ENCODE data around the gene NEIL1. TPM values are rescaled to one million over a fixed set of nuclear protein-coding genes. Genes with fewer than 3 reads are reported as not detected.
"Not testable (repeated sequence)": the region's sequence is repeated elsewhere in the genome, so short reads cannot be mapped to it uniquely, and the experiment has no call there.

Gene NEIL1, protein sequence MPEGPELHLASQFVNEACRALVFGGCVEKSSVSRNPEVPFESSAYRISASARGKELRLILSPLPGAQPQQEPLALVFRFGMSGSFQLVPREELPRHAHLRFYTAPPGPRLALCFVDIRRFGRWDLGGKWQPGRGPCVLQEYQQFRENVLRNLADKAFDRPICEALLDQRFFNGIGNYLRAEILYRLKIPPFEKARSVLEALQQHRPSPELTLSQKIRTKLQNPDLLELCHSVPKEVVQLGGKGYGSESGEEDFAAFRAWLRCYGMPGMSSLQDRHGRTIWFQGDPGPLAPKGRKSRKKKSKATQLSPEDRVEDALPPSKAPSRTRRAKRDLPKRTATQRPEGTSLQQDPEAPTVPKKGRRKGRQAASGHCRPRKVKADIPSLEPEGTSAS
- total RNA-seq = 10 to 100 TPM in 5 of 6 donors, 1 to 10 TPM in 1; 9.1 to 26.5 (median 21.1) TPM
- polyA plus RNA-seq = 10 to 100 TPM; 71.0 to 97.5 TPM

DNA sequence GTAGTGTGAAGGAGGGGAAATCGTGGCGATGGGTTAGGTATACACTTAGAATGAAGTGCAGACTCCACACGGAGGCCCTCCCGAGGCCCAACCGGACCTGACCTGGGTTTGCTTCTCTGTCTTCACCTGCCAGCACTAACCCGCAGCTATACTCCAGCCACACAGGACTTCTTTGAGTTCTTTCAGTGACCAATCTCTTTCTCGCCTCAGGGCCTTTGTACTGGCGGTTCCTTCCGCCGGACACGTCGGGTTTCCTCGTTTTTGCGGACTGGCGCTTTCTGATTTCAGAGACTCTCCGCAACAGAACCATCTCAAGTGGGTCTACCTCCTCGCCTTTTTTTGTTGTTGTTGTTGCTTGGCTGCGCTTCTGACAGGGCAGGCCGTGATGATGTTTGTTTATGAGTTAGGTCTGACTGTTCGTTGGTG, at the start of gene NEIL1:
NEIL1 (plus strand) TSS at position 244 of the 426 bp plus-strand sequence. CDS start 1,867 bp downstream, outside the sequence.
- FAIRE-seq (no peak), DNase-seq (no peak), ATAC-seq (peak; percentile 4 to 11 (median 4))
- intact Hi-C loops (cut with DNase I) = no loop called here
- Histone ChIP-seq H3K27me3 (no peaks in the 10 kb centered on the region), H3K9me3 (no peaks in the 10 kb centered on the region), H3K4me3 (peak within 1 kb of the TSS; percentile 79 to 99 (median 88)), H3K4me1 (peaks cover 0 to 7% (median 0%) of the 10 kb centered on the region in 3 donors), H3K36me3 (no peaks in the 10 kb centered on the region), H3K27ac (peak within 1 kb of the TSS; percentile 53 to 66 (median 58))
- no peak for TF ChIP-seq CTCF (IDR thresholded peaks at IDR 0.05)
- 25 to 32% methylated on average over 20 of the region's 20 CpGs for WGBS, 2 donors

DNA sequence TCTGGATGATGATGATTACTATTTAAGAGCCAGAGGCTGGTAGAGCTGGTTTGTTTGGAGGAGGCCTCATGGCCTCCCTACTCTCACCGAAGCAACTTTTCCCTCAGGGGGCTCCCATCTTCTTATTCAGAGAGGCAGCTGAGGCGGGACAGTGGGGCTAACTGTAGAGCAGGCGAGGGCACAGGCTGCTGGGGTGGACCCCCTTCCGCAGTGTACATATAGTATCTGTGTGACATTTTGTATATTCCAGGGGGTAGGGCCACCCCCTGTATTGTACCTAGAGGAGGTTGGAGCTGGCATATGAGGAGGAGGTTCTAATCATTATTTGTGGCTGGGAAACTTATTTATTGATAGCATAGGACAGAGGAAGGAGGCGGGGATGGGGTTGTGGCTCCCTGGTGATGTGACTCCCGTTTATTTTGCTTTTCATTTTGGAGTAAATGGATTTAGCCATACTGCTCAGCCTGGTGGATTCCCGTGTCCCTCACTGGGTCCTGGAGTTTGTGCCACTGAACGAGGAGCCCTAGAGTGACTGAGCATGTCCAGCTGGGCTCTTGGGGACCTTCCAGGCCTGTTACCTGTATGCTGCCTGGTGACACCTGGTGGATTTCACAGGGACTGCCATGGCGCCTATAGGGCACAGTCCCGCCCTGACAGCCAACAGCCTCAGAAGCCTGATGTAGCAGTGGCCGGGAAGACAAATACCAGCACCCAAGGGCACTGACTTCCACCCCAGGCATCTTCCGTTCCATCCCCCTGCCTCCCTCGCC, 48.1 kb upstream of the NEIL1 start:
- H3K9me3 ChIP-seq; H3K36me3 ChIP-seq; FAIRE-seq; H3K4me1 ChIP-seq; H3K27me3 ChIP-seq; intact Hi-C loops (cut with DNase I); H3K27ac ChIP-seq; H3K4me3 ChIP-seq: not testable (repeated sequence)
- WGBS, 2 donors = 47 to 66% methylated on average over 5 to 7 of the region's 13 CpGs
- DNase-seq = peak in 5 of 6 donors; percentile 67 to 82 (median 79)
- peak; percentile 98 to 100 (median 98) for ATAC-seq

DNA sequence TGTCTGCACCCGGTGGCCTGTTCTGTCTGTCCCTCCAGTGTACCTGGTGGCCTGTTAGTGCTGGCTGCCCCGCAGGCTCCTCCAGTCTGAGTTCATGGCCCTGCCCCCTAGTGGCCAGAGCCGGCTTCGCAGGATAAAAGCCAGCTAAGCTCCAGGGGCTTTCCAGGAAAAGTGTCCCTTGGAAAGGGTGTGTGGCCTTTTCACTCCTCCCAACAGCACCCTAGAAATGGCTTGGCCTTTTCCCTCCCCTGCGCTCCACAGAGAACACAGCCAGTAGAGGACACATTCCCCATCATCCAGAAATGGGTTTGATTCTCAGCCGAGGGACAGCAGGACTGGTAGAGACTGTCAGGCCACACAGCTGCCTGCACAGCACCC, 47.5 kb upstream of the NEIL1 start:
- H3K4me1 ChIP-seq; H3K27me3 ChIP-seq; H3K36me3 ChIP-seq; intact Hi-C loops (cut with DNase I); H3K4me3 ChIP-seq; H3K27ac ChIP-seq; FAIRE-seq; H3K9me3 ChIP-seq: not testable (repeated sequence)
- DNase-seq (peak; percentile 58 to 86 (median 78)), ATAC-seq (peak; percentile 98 to 100 (median 99))
- TF ChIP-seq CTCF (IDR thresholded peaks at IDR 0.05) = peak; percentile 42 to 63 (median 56)
- 18 to 28% methylated on average over 4 to 6 of the region's 6 CpGs for WGBS, 2 donors

GRCh38 chr15:75300026-75300425, 46.8 kb upstream of the NEIL1 start:
- FAIRE-seq; intact Hi-C loops (cut with DNase I): not testable (repeated sequence)
- WGBS, 2 donors = 56 to 71% methylated on average over 4 to 5 of the region's 6 CpGs

GRCh38 chr15:75302318-75302717, 44.5 kb upstream of the NEIL1 start:
- 72 to 77% methylated on average over 9 of the region's 9 CpGs for WGBS, 2 donors
- H3K27ac ChIP-seq = no peak overlapping the region
- ATAC-seq = no peak
- FAIRE-seq = no peak
- H3K27me3 ChIP-seq = no peaks in the 10 kb centered on the region
- H3K4me3 ChIP-seq = no peak overlapping the region
- intact Hi-C loops (cut with DNase I) = no loop called here
- DNase-seq = no peak
- no peak for TF ChIP-seq CTCF (IDR thresholded peaks at IDR 0.05)
- H3K36me3 ChIP-seq = no peaks in the 10 kb centered on the region
- no peaks in the 10 kb centered on the region for H3K4me1 ChIP-seq
- H3K9me3 ChIP-seq = no peaks in the 10 kb centered on the region

More at GRCh38 chr15:75300026-75300425, 46.8 kb upstream of the NEIL1 start:
- not testable (repeated sequence) for H3K27me3 ChIP-seq, H3K4me1 ChIP-seq, DNase-seq, H3K36me3 ChIP-seq, H3K27ac ChIP-seq, H3K9me3 ChIP-seq, ATAC-seq, H3K4me3 ChIP-seq

DNA sequence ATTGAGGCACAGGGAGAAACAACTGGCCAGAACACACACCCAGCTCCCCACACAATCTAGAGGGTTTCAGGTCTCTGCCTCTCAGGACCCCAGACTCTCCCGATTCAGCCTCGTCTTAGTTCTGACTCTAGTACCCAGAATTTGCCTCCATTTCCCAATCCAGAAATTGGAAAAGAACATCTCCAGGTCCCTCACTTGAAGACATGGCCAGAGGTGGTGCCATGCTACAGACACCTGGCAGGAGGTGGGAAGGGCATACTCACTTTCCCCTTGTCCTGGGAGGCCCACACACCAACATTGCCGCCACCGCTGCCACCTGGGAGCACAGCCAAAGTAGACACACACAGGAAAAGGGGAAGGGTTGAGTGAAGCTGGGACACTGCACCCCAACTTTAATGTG, 44.1 kb upstream of the NEIL1 start:
- H3K9me3 ChIP-seq; FAIRE-seq; H3K36me3 ChIP-seq; H3K4me1 ChIP-seq; intact Hi-C loops (cut with DNase I); H3K27me3 ChIP-seq; ATAC-seq; DNase-seq; H3K4me3 ChIP-seq; H3K27ac ChIP-seq: not testable (repeated sequence)
- WGBS, 2 donors = 80 to 91% methylated on average over 4 of the region's 4 CpGs

All from pancreas (tissue), 10 donors.